ENCODE measurements around the gene GDPD5.

GDPD5 gene

DNA sequence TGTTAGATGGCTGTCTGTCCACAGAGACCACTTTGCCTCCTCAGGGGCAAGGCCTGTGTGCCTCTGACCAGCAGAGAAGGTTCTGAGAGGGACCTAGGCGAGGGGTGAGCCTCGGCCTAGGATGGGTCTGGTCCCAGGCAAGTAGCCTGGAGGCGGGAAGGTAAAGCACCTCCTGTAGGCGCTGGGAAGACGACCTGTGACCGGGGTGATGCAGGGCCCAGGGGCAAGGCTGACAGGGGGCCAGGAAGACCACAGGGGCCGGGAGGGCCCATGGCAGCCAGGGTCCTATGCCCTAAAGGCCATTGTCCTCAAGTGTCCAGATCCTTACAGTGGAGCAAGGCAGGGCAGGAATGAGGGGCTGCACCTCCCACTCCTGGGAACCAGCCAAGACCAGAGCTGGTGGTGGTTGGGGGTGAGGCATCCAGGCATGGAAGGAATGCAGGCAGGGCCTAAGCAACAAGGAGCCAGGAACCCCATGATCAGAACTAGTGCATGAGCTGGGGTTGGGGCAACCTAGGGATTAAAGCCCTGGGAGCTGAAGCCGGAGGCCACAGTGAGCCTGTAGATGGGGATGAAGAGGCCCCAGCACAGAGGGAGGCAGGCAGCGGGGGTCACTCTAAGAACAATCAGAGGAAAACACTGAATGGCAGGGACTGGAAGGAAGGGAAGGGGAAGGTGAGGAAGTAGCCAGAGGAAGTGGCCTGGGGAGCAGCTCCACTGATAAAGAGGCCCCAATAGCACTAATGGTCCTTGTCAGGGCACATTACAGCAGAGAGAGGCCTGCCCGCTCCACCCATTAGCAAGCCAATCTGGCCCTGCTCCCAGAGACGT lies 59.8 kb downstream of the GDPD5 start:
- in situ Hi-C loops (cut with MboI; ENCODE audit: low pct_unique_long_range_greater_than_20kb, low sequenced_read_pairs) = no loop called here
- DNase-seq = no peak

DNA sequence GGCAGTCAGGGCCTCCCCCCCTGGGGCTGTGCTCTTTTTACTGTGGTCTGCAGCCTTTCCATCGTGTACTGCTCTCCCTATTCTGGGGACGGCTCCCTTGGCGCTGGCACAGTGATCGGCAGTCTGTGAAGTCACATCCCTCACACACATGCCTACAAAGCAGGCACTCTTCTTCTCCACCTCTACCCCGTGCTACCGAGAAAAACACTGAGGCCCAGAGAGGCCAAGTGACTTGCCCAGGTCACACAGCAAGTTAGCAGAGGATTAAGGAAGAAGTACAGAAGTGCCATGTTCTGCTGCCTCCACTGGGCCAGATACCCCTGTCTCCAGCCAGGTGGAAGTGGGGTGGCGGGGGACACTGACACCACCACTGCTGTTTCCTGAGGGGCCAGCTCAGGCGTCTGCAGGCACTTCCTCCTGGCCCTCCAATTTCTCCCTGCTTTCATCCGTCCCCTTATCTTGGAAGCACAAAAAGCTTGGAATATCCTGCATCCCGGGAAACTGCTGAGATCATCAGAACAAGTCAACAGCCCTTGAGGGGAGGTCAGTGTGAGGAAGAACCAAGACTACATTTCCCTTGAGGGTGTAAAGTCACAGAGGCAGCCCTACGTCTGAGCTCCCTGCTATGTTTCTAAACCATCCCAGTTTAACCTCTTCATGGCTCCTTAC lies 62.5 kb downstream of the GDPD5 start:
- no peak for DNase-seq
- in situ Hi-C loops (cut with MboI; ENCODE audit: low pct_unique_long_range_greater_than_20kb, low sequenced_read_pairs) = no loop called here

DNA sequence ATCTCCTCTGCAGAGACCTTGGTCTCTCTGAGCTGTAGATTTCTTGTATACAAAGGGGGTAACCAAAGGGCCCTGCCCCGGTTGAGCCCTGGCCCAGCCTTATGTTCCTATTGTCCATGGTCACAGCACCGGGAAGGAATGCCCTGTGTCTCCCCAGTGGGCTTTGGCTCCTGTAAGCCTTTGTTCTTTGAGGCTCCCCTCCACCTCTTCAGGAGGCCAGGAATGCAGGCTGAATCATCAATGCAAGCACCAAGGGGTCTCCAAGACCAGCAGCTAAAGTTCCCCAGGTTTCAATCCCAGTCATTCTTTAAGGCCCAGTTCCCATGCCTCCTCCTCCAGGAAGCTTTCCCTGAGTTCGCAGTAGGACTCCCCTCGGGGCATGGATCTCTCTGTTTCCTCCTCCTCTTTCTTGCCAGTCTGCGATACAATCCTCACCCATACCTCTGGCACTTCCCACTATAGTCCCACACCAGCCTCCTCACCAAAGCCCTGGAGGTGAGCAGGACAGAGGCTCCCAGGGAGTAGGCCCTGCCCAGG lies 63.6 kb downstream of the GDPD5 start:
- in situ Hi-C loops (cut with MboI; ENCODE audit: low pct_unique_long_range_greater_than_20kb, low sequenced_read_pairs) = no loop called here
- no peak for DNase-seq

DNA sequence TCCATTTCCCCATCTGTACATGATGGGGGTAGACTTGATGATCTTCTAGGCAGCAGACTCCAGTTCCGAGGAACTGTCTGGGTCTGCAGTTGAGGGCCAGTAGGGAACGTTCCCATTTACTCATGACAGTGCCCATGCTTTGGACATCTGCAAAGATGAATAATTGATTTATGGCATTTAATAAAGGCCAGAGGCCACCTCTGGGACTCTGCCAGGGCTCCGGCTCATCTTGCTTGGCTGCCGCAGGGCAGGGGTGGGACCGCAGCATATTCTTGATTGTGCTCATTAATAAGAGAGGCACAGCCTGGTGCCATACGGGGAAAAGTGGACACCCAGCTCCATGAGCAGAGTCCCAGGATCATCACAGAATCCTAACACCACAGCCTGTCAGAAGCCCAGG lies 64.6 kb downstream of the GDPD5 start:
- in situ Hi-C loops (cut with MboI; ENCODE audit: low pct_unique_long_range_greater_than_20kb, low sequenced_read_pairs) = no loop called here
- DNase-seq = no peak

DNA sequence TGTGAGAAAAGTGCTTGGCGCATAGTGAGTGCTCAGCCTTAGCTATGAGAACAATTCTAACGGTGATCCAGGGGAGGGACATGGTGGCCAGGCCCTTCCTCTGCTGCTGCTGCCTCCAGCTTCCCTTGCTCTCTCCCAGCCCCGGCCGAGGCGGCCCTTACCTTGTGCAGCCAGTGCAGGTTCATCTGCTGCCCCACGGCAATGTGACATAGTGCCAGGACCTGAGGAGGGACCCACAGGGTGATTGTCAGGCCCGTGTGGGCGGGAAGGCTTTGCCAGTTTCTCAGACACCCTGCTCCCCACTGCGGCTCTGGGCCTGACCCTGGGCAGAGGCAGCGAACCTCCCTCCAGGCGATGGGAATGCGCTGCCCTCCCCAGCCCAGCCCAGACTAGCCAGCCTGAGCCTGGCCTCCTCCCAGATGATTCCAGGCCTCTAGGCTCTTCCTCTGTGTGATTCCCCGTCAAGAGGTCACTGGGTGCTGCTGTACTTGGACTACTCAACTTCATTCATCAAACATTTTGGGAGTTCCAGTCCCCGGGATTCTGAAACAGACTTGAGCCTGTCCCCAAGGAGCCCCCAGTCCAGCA lies 69.1 kb downstream of the GDPD5 start:
- in situ Hi-C loops (cut with MboI; ENCODE audit: low pct_unique_long_range_greater_than_20kb, low sequenced_read_pairs) = no loop called here

DNA sequence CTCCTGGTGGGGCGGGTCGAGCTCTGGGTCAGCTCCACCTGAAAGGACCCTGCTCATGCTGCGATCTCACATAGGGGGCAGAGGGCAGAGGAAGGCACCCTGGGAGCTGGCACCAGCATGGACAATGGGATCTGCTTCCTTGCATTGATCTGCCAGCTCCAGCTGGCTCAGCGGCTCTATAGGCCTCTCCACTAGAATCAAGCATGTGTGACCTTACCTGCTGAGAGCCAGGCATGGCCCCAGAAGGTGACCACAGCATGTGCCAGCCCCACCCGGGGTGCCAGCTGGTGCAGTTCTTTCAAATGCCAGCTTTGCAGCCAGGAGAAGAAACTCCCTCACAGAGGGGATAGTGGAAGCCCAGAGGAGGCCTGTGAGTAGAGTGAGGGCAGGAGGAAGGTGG lies 70.8 kb downstream of the GDPD5 start:
- DNase-seq = no peak
- in situ Hi-C loops (cut with MboI; ENCODE audit: low pct_unique_long_range_greater_than_20kb, low sequenced_read_pairs) = no loop called here

More for the DNA sequence above, 69.1 kb downstream of the GDPD5 start:
- DNase-seq = no peak

DNA sequence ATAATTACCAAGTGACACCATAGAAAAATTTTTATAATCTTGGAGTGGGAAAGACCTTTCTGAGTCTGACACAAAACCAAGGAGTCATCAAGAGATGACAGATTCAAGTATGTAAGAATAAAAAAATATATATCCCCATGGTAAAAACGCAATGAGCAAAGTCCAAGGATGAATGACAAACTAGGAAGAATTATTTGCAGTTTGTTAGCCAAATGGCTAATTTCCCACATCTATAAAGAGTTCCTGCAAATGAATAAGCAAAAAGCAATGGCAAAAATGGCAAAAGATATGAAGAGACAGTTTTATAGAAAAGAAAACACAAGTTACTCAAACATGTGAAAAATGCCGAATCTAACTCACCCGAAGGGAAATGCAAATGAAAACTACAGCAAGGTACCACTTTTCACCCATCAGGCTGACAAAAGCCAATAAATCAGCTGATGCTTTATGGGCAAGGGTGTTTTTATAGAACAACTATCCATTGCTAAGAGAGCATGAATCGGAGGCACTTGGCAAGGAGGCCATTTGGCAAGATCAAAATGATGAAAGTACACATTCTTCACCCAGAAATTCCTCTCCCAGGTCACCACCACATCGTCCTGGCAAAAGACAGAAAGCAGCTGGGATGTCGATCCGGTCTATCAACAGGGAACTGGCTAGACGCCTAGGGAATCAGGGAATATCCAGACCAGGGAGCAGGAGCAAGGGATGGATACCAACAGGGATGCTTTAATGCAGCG lies 71.7 kb downstream of the GDPD5 start:
- no peak for DNase-seq
- in situ Hi-C loops (cut with MboI; ENCODE audit: low pct_unique_long_range_greater_than_20kb, low sequenced_read_pairs) = no loop called here

DNA sequence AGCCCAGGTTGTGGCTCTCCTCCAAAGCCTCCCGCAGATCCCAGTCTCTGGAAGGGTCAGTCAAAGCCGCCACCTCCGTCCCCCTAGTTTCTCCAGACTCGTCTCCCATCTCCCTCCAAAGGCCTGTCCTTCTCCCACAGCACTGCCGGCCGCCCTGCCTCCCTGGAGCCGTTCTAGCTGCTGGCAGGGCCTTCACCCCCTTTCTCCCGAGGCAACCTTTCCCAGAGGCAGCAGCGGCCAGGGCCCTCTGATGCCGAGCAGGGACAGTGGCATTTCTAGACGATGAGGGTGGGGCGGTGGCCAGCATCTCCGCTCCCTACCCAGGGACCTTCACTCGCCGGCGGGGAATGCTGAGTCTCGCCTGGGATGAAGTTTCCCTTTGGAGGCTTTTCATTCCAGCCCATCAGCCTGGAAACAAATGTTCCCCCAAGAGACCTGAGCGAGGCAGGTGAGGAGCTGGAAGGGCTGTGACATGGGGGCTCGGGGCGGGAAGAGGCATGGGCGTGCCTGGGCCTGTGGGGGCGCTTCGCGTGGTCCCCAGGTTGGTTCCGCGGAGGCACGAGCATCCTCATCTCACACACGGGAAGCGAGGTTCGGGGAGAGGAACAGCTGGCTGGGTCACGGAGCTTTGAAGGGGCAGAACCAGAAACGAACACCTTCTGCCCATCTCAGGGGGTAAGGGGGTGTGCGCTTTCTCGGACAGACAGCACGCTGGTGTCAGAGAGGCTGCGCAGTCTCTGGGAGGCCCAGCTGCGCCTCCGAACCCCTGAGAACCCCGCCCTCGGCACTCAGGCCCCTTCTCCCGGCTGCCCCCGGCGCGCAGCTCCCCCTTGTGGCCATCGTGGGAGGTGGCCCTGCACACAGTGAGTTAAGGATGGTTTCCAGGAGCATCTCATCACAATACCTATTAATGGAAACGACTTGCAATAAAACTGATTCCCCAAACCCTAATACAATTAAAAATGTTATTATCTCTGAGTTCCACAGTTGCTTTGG lies 74.6 kb downstream of the GDPD5 start:
- in situ Hi-C loops (cut with MboI; ENCODE audit: low pct_unique_long_range_greater_than_20kb, low sequenced_read_pairs) = no loop called here
- DNase-seq = peak; percentile 32

DNA sequence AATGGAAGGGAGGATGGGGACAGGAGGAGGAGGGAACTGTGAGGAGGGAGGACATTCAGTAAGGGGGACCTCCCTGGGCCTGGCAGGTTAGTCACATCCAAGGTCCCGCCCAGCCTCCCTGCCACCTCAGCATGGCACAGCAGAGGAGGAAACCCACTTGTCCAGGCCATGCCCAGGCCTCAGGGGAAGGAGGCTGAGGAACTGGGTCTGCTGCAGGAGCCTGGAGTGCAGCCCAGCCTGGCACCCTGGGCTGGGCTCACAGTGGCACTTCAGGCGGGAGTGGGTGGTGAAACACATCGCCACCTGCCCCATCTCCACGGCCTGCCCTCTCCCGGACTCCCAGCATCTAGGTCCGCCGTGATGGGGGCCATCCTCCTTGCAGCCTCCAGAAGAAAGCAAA lies 75.5 kb downstream of the GDPD5 start:
- in situ Hi-C loops (cut with MboI; ENCODE audit: low pct_unique_long_range_greater_than_20kb, low sequenced_read_pairs) = no loop called here
- DNase-seq = no peak

DNA sequence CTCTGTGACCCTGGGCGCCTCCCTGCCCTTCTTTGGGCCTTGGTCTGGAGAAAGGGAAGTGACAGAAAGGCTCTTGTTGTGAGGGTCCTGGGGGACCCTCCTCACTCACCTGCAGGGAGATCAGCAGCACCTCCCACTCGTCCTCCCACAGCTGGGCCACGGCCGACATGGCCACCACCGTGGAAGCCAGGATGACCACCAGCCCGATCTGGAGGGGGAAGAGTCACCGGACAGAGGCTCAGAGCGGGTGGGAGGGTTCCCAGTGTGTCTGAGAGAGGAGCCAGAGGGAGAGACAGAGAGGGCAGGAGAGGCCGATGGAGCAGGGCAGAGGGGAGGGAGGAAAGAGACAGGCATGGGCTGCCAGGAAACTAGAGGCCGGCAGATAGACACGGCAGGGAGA lies 76.0 kb downstream of the GDPD5 start:
- in situ Hi-C loops (cut with MboI; ENCODE audit: low pct_unique_long_range_greater_than_20kb, low sequenced_read_pairs) = no loop called here
- DNase-seq = no peak

DNA sequence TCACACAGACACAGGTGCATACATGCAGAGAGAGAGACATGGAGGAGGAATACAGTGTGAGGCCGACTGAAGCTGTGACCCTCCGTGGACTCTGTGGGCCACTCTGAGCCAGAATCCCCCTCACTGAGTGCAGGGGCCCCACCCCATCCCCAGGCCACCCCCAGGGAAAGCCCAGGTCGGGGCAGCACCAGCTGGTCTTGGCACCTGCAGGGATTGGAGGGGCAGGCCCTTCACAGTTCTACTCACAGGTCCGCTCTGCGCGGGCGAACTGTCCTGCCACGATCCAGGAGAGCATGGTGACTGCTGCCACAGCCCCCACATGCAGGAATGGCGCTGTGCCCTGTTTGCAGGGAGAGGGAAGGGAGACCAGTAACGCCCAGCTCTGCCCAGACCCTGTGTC lies 76.5 kb downstream of the GDPD5 start:
- in situ Hi-C loops (cut with MboI; ENCODE audit: low pct_unique_long_range_greater_than_20kb, low sequenced_read_pairs) = no loop called here
- DNase-seq = no peak

DNA sequence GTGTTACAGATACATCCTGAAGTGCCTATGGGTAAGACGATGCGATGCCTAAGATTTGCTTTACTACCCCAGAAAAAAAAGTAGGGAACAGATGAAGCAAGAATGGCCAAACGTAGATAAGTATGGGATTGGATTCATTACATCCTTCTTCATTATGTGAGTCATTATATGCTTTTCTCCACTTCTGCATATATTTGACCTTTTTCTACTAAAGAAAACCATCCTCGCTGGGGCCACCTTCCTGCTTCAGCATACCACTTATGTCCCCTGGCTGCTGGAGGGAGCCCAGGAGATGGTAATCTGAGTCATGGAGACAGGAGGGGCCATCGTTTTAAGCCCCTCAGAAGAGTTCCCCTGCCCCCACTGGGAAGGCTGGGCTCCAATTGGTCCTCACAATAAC lies 78.3 kb downstream of the GDPD5 start:
- in situ Hi-C loops (cut with MboI; ENCODE audit: low pct_unique_long_range_greater_than_20kb, low sequenced_read_pairs) = no loop called here
- no peak for DNase-seq

DNA sequence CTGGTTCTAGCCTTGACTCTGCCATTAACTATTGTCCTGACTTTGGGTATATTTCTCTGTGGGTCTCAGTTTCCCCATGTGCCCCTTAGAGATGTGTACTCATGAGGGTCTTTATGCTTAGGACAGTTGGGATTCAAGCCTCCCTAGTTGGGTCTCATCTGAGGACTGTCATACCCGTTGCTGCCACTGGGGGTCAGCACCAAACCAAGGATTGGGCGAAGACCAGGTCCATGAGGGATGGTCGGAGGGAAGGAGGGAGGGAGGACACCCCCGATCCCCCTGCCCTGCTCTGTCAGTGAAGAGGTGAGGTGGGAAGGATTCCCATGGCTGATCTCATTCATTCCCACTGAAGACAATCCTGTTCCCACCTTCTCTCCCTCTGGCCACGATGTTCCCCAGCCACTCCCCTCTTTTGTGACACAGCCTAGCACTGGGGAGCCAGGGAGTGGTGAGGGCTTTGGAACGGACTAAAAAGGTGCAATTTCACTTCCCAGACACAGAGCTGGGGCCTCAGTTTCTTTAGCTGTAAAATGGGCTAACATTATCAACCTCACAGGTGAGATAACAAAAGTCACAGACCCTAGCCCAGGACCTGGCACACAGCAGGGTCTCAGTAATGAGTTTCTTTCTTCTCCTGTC lies 80.3 kb downstream of the GDPD5 start:
- in situ Hi-C loops (cut with MboI; ENCODE audit: low pct_unique_long_range_greater_than_20kb, low sequenced_read_pairs) = no loop called here
- DNase-seq = peak; percentile 66

DNA sequence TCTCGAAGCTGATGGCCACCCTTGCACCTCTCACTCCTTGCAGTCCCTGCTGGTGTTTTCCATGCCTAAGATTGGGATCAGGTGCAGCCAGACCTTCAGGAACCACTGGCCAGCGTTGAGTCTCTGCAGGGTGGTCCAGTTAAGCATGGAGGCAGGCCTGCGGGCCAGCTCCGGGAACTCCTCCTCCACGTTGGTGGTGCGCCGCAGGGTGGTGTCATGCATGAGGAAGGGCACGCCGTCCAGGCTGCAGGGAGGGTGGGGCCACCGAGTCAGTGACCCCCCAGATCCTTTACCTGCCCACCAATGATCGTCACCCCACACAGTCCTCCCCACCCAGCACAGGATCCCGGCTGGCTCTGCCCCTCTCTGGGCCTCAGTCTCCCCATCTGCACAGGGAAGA lies 82.7 kb downstream of the GDPD5 start:
- no peak for DNase-seq
- in situ Hi-C loops (cut with MboI; ENCODE audit: low pct_unique_long_range_greater_than_20kb, low sequenced_read_pairs) = no loop called here

DNA sequence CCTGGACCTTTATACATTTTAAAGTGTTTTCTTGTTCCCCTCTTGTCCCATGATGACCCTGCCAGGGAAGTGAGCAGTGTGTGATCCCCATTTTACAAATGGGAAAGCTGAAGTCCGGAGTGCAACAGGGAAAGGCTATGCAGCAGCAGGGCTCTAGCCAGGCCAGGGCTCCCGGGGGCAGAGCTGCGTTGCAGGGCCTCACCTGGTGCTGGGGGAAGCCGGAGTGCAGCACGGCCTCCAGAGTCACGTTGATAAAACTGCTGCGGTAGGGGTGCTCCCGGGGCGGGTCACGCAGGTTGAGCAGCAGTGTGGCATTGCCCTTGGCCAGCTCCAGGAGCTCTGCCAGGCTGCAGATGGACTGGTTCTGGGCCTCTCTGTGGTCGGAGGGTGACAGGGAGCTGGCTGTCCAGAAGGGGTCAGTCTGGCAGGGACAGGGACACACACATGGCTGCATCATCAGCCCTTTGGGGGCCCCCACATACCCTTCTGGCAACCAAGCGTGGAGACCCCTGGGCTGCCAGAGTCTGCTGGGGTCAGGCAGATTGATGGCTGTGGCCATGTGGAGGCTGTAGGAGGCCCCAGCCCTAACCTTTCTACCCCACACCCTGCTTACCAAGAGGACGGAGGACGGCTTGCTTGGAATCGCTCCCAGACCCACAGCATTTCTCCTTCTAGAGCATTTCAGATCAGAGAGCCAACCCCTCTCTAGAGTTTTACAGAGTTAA lies 83.4 kb downstream of the GDPD5 start:
- DNase-seq = no peak
- in situ Hi-C loops (cut with MboI; ENCODE audit: low pct_unique_long_range_greater_than_20kb, low sequenced_read_pairs) = no loop called here

DNA sequence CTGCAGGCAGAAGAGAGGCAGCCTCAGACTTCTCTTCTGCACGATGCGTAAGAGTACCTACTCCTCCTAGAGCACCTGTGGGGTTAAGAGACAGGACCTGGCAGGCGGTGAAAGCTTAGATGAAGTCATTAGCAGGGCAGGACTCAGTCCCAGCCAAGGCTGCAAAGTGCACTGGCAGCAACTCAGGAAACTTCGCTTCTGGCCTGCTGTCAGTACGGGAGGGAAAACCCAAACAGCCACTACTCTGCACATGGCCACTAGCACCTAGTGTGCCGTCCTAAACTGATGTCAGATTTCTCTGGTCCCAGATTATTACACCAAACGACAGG lies 84.0 kb downstream of the GDPD5 start:
- in situ Hi-C loops (cut with MboI; ENCODE audit: low pct_unique_long_range_greater_than_20kb, low sequenced_read_pairs) = no loop called here
- no peak for DNase-seq

DNA sequence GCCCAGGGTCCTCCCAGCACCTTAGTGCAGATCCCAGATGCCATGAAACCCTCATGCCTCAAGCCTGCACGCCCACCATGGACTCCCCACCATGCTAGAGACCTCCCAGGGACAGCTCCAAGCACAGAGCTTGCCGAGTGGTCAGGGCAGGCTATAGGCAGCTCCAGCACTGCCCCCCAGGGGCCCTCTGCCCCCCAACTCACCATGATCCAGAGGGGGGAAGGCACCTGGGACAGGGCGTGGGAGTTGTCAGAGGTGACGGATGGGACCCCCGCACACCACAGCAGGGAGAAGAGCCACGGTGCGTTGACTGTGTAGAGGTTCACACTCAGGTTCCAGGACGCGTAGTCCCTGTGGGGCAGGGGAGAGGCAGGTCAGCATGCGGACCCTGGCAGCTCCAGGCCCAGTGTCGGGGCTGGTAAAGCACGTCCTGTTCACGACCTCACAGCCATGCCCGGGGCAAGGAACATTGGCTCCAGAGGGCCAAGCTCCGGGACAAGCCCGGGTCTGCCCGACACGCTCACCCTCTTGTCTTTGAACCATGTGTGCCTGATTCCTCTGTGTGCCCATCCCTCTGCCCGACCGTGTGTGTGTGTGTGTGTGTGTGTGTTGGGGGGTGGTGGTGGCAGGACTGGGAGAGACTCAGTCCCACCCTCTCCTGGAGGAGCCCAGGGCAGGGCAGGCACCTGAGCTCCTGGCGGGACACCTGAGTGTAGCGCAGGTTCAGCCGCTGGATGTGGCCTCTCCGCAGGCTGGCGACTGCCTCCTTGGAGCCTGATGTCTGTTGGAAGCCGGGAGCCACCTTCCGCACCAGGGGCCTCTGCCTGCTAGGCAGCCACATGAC lies 84.6 kb downstream of the GDPD5 start:
- in situ Hi-C loops (cut with MboI; ENCODE audit: low pct_unique_long_range_greater_than_20kb, low sequenced_read_pairs) = no loop called here
- DNase-seq = no peak

Data from KBM-7 (cell line).